Subcutaneous adipose tissue (tissue), 4 donors: Measurements from ENCODE around the gene CIBAR2. TPM values are rescaled to one million over a fixed set of nuclear protein-coding genes. Genes with fewer than 3 reads are reported as not detected.

ENCODE experiments used
- CTCF ChIP-seq: fragments of 450-650 bp; IDR thresholded peaks from one replicate; pipeline ENCODE4 v1.5.1; 2016; ENCODE audit warnings: low read depth, mild to moderate bottlenecking, control low read depth, antibody characterized with exemption, moderate library complexity
- total RNA-seq, 4 donors: library from RNA; depleted of rRNA; stranded (reverse); fragments of >200 nt; gene quantifications; one replicate each; pipeline ENCODE4 v1.1.0, GENCODE V29; 2016

The CIBAR2 gene
- total RNA-seq, 4 donors from 2014 or later, result not detected

GRCh38 chr16:85062323-85062722, 49.9 kb downstream of the CIBAR2 start:
- no peak for TF ChIP-seq CTCF

GRCh38 chr16:85061566-85061965, 50.7 kb downstream of the CIBAR2 start:
- no peak for TF ChIP-seq CTCF

GRCh38 chr16:85058909-85059308, 53.4 kb downstream of the CIBAR2 start:
- no peak for TF ChIP-seq CTCF

GRCh38 chr16:85057948-85058347, 54.3 kb downstream of the CIBAR2 start:
- no peak for TF ChIP-seq CTCF

GRCh38 chr16:85057212-85057889, 54.9 kb downstream of the CIBAR2 start:
- no peak for TF ChIP-seq CTCF

GRCh38 chr16:85056211-85056748, 56.0 kb downstream of the CIBAR2 start:
- TF ChIP-seq CTCF, result no peak

GRCh38 chr16:85055493-85056210, 56.6 kb downstream of the CIBAR2 start:
- TF ChIP-seq CTCF, result no peak
